MM.1S (cell line): ENCODE data around the gene OTUD3.

Source experiments
- DNase-seq: peaks from one replicate; pipeline ENCODE4 v3.0.0-alpha.2; 2015
- H2AFZ ChIP-seq: fragments of 300-600 bp; sonication (generic); 2 replicates; pipeline ENCODE4 v1.6.0; 2016; ENCODE audit warnings: antibody characterized with exemption, low read length
- H3F3A ChIP-seq: fragments of 300-600 bp; sonication (generic); 2 replicates; pipeline ENCODE4 v1.6.1; 2016; ENCODE audit warnings: mild to moderate bottlenecking, antibody characterized with exemption, low read length, moderate library complexity, mixed read lengths; ENCODE audit not compliant: insufficient read depth
- H3K27ac ChIP-seq: fragments of 300-600 bp; sonication (generic); 2 replicates; pipeline ENCODE4 v1.5.1; 2016; ENCODE audit warnings: mild to moderate bottlenecking, low read length
- H3K27me3 ChIP-seq: fragments of 300-600 bp; sonication (generic); replicated peaks from 2 replicates; pipeline ENCODE4 v1.6.0; 2016; ENCODE audit warnings: low read length; ENCODE audit not compliant: insufficient read depth
- H3K36me3 ChIP-seq: fragments of 300-600 bp; sonication (generic); replicated peaks from 2 replicates; pipeline ENCODE4 v1.6.1; 2016; ENCODE audit warnings: mild to moderate bottlenecking, low read length, mixed read lengths; ENCODE audit not compliant: insufficient read depth
- H3K4me1 ChIP-seq: fragments of 300-600 bp; sonication (generic); 2 replicates; pipeline ENCODE4 v1.6.1; 2016; ENCODE audit warnings: low read length, mixed read lengths
- H3K4me2 ChIP-seq: fragments of 300-600 bp; sonication (generic); 2 replicates; pipeline ENCODE4 v1.6.0; 2016; ENCODE audit warnings: low read depth, low read length
- H3K4me3 ChIP-seq: fragments of 300-600 bp; sonication (generic); 2 replicates; pipeline ENCODE4 v1.5.1; 2016; ENCODE audit warnings: low read length, mixed read lengths
- H3K79me2 ChIP-seq: fragments of 300-600 bp; sonication (generic); 2 replicates; pipeline ENCODE4 v1.6.1; 2016; ENCODE audit warnings: mixed run types, low read length, mixed read lengths
- H3K9ac ChIP-seq: fragments of 300-600 bp; sonication (generic); 2 replicates; pipeline ENCODE4 v1.6.1; 2016; ENCODE audit warnings: low read length, mixed read lengths
- H3K9me2 ChIP-seq: fragments of 300-600 bp; sonication (generic); replicated peaks from 2 replicates; pipeline ENCODE4 v1.6.1; 2016; ENCODE audit warnings: mild to moderate bottlenecking, low read length, mixed read lengths; ENCODE audit not compliant: insufficient read depth
- H3K9me3 ChIP-seq: fragments of 300-600 bp; sonication (generic); replicated peaks from 2 replicates; pipeline ENCODE4 v1.6.1; 2016; ENCODE audit warnings: mild to moderate bottlenecking, low read length, mixed read lengths; ENCODE audit not compliant: insufficient read depth
- H4K20me1 ChIP-seq: fragments of 300-600 bp; sonication (generic); 2 replicates; pipeline ENCODE4 v1.6.1; 2016; ENCODE audit warnings: mild to moderate bottlenecking, low read length, moderate library complexity, mixed read lengths; ENCODE audit not compliant: insufficient read depth
- EZH2 ChIP-seq: fragments of 300-600 bp; sonication (generic); optimal IDR thresholded peaks from 2 replicates; pipeline ENCODE3; 2017; ENCODE audit warnings: low read depth, mild to moderate bottlenecking, antibody characterized with exemption, low read length, mixed read lengths
- EZH2phosphoT487 ChIP-seq: fragments of 300-600 bp; sonication (generic); IDR thresholded peaks from 2 replicates; pipeline ENCODE4 v1.6.1; 2018; ENCODE audit warnings: antibody characterized with exemption, low read length
- TF ChIP-seq, protein P1 (sequence below): fragments of 300-600 bp; sonication (generic); IDR thresholded peaks from 2 replicates; pipeline ENCODE4 v1.5.1; 2016; ENCODE audit warnings: antibody characterized with exemption, low read length, mixed read lengths

OTUD3 gene

DNA sequence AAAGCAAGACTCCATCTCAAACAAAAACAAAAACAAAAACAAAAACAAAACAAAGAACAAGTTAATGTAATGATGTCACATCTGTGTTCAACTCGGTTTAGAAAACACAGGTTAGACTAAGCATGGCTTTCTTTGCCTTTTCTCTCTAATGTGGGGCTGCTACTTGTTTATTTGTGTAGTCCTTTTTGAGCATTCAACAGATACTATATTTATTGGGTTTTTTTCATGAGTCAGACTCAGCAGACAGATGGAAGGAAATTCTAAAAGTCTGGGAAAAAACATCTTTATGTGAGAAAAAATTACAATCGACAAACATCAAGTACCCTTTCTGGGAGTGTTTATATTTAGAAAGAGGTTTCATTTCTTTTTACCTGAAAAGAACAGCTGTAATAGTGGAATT lies 22.3 kb upstream of the OTUD3 start:
- Histone ChIP-seq H3K9me3 (no peaks in the 10 kb centered on the region), H3K27me3 (no peaks in the 10 kb centered on the region), H4K20me1 (no peaks in the 10 kb centered on the region), H3K4me3 (no peak overlapping the region), H2AFZ (no peak overlapping the region), H3K9ac (no peak overlapping the region), H3K27ac (no peak overlapping the region), H3F3A (no peaks in the 10 kb centered on the region), H3K4me2 (no peak overlapping the region), H3K79me2 (no peaks in the 10 kb centered on the region), H3K4me1 (no peaks in the 10 kb centered on the region), H3K9me2 (no peaks in the 10 kb centered on the region), H3K36me3 (no peaks in the 10 kb centered on the region)
- DNase-seq: no peak
- TF ChIP-seq EZH2: no peak
- TF ChIP-seq, protein P1, sequence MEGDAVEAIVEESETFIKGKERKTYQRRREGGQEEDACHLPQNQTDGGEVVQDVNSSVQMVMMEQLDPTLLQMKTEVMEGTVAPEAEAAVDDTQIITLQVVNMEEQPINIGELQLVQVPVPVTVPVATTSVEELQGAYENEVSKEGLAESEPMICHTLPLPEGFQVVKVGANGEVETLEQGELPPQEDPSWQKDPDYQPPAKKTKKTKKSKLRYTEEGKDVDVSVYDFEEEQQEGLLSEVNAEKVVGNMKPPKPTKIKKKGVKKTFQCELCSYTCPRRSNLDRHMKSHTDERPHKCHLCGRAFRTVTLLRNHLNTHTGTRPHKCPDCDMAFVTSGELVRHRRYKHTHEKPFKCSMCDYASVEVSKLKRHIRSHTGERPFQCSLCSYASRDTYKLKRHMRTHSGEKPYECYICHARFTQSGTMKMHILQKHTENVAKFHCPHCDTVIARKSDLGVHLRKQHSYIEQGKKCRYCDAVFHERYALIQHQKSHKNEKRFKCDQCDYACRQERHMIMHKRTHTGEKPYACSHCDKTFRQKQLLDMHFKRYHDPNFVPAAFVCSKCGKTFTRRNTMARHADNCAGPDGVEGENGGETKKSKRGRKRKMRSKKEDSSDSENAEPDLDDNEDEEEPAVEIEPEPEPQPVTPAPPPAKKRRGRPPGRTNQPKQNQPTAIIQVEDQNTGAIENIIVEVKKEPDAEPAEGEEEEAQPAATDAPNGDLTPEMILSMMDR: no peak
- TF ChIP-seq EZH2phosphoT487: no peak

DNA sequence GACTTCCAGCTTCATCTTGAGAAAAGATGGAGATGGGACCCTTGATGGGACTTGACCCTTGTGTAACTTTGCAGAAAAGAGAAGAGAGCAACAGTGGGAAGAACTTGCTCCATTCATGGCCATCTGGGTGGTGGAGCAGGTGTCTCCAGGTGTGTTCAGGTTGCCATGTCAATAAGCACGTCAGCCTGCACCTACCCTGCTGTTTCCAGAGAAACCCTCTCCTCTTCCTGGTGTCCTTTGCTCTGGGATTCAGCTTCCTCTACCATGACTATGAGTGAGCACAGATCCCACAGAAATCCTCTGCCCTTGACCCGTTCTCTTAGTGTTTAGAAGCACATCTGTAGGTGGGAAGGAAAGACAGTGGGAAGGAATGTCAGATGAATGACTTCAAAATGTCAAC lies 21.8 kb upstream of the OTUD3 start:
- TF ChIP-seq EZH2phosphoT487 (no peak), EZH2 (no peak)
- TF ChIP-seq, protein P1: no peak
- Histone ChIP-seq H4K20me1 (no peaks in the 10 kb centered on the region), H3K4me3 (no peak overlapping the region), H3K27me3 (no peaks in the 10 kb centered on the region), H3K9ac (no peak overlapping the region), H3F3A (no peaks in the 10 kb centered on the region), H3K9me3 (no peaks in the 10 kb centered on the region), H3K4me1 (no peaks in the 10 kb centered on the region), H3K9me2 (no peaks in the 10 kb centered on the region), H3K79me2 (no peaks in the 10 kb centered on the region), H3K4me2 (no peak overlapping the region), H2AFZ (no peak overlapping the region), H3K27ac (no peak overlapping the region), H3K36me3 (no peaks in the 10 kb centered on the region)
- DNase-seq: no peak

DNA sequence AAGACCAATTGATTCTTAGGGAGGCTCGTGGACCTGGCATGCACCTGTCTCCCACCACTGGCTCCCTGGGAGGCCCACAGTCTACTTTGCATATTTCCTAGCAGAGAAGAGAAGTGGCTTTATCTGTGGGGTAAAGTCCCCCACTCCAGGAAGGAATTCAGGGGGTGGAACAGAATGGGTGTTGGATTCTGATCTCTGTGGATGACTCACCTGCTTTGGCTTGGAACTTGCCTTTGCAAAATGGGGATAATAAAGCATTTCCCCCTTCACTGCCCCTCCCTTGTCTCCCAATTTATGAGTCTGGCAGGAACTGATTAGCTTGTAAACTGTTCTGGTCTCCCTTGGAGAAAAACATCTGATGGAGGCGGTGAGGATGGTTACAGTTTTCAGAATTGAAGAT lies 21.2 kb upstream of the OTUD3 start:
- Histone ChIP-seq H3K9me3 (no peaks in the 10 kb centered on the region), H3K27me3 (no peaks in the 10 kb centered on the region), H2AFZ (no peak overlapping the region), H3K4me1 (no peaks in the 10 kb centered on the region), H3K4me2 (no peak overlapping the region), H3K9me2 (no peaks in the 10 kb centered on the region), H3K4me3 (no peak overlapping the region), H3F3A (no peaks in the 10 kb centered on the region), H4K20me1 (no peaks in the 10 kb centered on the region), H3K79me2 (no peaks in the 10 kb centered on the region), H3K36me3 (no peaks in the 10 kb centered on the region), H3K9ac (no peak overlapping the region), H3K27ac (no peak overlapping the region)
- TF ChIP-seq EZH2phosphoT487 (no peak), EZH2 (no peak)
- TF ChIP-seq, protein P1: no peak
- DNase-seq: no peak
